ENCODE measurements around the gene CYB5D1.

CYB5D1 gene

DNA sequence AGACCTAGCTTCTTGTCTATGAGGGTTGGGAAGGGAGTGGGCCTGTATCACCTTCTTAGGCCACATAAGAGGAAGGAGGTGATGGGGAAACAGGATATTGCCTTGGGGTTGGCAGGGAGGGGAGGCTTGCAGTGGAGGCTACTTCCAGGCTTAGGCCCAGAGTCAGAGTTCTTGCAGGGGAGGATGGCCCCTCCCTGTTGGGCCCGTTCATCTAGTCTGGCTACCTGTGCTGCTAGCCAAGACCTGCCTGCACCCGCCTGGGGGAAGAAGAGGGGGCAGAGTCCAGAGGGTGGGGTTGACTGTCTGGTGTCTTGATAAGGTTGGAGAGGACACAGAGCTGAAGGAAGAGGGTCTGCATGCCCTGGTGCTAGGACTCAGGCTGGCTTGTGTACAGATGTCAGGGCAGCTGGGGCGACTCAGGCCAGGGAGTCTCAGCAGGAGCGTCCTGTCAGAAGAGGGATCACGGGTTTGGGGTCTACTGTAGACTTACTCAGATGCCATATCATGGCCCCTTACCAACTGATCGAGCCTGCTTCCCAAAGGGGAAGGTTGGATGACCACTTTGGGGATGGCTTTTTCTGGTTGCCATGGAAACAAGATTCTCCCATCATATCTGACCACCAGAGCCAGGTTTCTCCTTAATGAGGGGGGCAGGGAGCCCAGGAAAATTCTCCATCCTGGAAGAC, 18.5 kb upstream of the CYB5D1 start:
- Mint-ChIP-seq H3K4me3 (peak overlapping the region; percentile 98), H3K9me3 (no peaks in the 10 kb centered on the region), H3K36me3 (peaks cover 7% of the 10 kb centered on the region), H3K4me1 (peaks cover 48% of the 10 kb centered on the region), H3K27me3 (no peaks in the 10 kb centered on the region), H3K27ac (peak overlapping the region; percentile 90)

DNA sequence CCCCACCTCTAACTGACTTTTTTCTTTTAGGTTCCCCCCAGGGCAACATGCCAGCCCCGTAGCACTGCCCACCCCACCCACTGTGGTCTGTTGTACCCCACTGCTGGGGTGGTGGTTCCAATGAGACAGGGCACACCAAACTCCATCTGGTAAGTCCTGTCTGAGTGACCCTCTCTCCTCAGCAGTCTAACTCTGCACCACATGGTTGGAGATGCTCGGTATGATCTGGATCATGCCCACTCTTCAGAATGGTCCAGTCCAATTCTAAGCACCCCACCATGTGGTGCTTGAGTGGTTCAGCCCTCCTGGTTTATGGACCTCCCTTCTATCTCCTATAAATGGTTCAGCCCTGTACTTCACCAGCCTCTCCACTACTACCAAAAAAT, 17.9 kb upstream of the CYB5D1 start:
- Mint-ChIP-seq H3K9me3 (no peaks in the 10 kb centered on the region), H3K27me3 (no peaks in the 10 kb centered on the region), H3K4me3 (peak overlapping the region; percentile 98), H3K4me1 (peaks cover 48% of the 10 kb centered on the region), H3K36me3 (peaks cover 7% of the 10 kb centered on the region), H3K27ac (peak overlapping the region; percentile 90)

DNA sequence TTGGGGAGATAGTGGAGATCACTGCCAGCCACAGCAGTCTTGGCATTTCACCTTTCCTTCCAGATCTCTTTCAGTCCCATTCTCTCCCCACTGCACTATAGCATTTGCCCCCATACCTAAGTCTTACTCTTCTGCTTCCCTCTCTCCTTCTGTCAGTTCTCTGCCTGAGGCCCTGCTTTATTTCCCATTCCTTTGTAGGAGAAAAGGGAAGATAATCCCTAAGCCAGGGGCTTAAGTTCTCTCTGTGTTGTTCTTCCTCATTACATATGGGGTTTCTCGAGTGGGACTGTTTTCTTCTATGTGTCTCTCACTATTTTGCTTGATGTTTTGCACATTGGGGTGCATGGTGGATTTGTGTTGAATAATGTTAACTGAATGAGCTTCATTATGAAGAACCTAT, 17.4 kb upstream of the CYB5D1 start:
- H3K4me1 Mint-ChIP-seq = peaks cover 48% of the 10 kb centered on the region
- H3K9me3 Mint-ChIP-seq = no peaks in the 10 kb centered on the region
- H3K36me3 Mint-ChIP-seq = peaks cover 7% of the 10 kb centered on the region
- H3K27ac Mint-ChIP-seq = peak overlapping the region; percentile 90
- H3K27me3 Mint-ChIP-seq = no peaks in the 10 kb centered on the region
- H3K4me3 Mint-ChIP-seq = peak overlapping the region; percentile 98

DNA sequence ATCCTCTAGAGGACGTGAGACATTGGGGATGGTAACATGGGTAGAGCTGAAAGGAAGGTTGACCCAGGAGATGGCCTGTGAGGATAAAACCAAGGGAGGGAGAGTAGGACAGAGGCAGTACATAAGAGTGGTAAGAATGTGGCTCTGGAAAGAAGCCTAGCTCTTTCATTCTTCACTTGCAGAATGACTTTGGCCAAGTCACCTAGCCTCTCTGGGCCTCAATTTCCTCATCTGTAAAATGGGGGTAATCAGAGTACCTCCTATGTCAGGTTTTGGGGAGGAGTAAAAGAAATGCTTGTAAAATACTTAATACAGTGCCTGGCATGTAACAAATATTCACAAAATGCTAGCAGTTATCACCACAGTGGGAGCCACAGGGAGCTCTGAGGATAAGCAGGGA, 16.9 kb upstream of the CYB5D1 start:
- Mint-ChIP-seq H3K36me3 (peaks cover 10% of the 10 kb centered on the region), H3K27ac (peak overlapping the region; percentile 90), H3K27me3 (no peaks in the 10 kb centered on the region), H3K9me3 (no peaks in the 10 kb centered on the region), H3K4me3 (peak overlapping the region; percentile 98), H3K4me1 (peaks cover 48% of the 10 kb centered on the region)

DNA sequence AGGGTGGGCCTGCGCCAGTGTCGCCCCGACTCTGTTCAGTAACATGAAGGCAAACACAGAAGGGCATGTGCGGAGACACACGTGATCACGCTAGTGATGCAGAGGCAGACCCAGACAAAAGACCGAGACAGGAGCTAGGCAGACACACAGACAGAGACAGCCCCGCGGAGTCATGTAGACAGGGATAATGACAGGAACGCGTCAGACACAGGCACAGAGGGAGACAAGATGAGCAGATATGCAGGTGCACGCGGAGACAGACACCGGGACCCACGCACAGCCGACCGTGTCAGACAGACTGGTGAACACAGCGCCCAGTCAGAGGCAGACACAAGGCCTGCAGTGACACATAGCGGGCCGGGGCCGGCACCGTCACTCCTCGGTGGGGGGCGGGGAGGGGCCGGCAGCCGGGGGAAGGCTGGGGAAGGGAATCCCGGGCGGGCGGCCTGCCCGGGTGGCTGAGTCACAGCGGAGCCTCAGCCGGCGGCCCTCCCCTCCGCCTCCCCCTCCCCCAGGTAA, 16.3 kb upstream of the CYB5D1 start:
- Mint-ChIP-seq H3K9me3 (no peaks in the 10 kb centered on the region), H3K4me1 (peaks cover 46% of the 10 kb centered on the region), H3K27me3 (no peaks in the 10 kb centered on the region), H3K4me3 (peak overlapping the region; percentile 98), H3K27ac (peak overlapping the region; percentile 99), H3K36me3 (peaks cover 12% of the 10 kb centered on the region)

DNA sequence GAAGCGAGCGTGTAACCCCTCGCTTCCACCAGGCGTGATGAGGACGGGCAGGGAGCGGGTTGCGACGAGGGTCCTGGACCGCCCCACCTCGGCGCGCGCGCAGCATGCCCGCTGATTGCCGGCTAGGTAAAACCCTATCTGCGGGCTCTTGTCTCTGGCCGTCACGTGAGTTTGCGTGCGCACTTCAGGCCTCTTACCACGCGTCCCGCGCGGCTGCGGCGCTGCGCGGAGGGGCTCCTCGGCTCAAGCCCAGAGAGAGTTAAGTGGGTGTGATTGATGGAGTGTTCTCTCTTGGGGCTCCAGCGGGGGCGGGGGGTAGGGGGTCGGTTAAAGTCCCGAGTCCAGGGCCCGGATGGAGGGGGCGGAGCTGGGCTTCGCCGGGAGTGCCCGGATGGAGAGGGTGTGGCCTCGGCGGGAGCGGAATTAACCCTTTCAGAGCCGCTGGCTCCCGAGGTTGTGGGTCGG, 15.9 kb upstream of the CYB5D1 start:
- Mint-ChIP-seq H3K36me3 (peaks cover 15% of the 10 kb centered on the region), H3K4me3 (peak overlapping the region; percentile 98), H3K4me1 (peaks cover 43% of the 10 kb centered on the region)

GRCh38 chr17:7842380-7843256, 15.2 kb upstream of the CYB5D1 start:
- H3K4me1 Mint-ChIP-seq = peaks cover 36% of the 10 kb centered on the region
- H3K27ac Mint-ChIP-seq = peak overlapping the region; percentile 99
- H3K9me3 Mint-ChIP-seq = no peaks in the 10 kb centered on the region
- H3K4me3 Mint-ChIP-seq = peak overlapping the region; percentile 98
- H3K36me3 Mint-ChIP-seq = peaks cover 15% of the 10 kb centered on the region
- H3K27me3 Mint-ChIP-seq = no peaks in the 10 kb centered on the region

More for the DNA sequence above, 15.9 kb upstream of the CYB5D1 start:
- Mint-ChIP-seq H3K27me3 (no peaks in the 10 kb centered on the region), H3K27ac (peak overlapping the region; percentile 99), H3K9me3 (no peaks in the 10 kb centered on the region)

GRCh38 chr17:7843257-7843535, 14.6 kb upstream of the CYB5D1 start:
- Mint-ChIP-seq H3K9me3 (no peaks in the 10 kb centered on the region), H3K4me3 (peak overlapping the region; percentile 98), H3K27me3 (no peaks in the 10 kb centered on the region), H3K4me1 (peaks cover 33% of the 10 kb centered on the region), H3K27ac (peak overlapping the region; percentile 99), H3K36me3 (peaks cover 15% of the 10 kb centered on the region)

DNA sequence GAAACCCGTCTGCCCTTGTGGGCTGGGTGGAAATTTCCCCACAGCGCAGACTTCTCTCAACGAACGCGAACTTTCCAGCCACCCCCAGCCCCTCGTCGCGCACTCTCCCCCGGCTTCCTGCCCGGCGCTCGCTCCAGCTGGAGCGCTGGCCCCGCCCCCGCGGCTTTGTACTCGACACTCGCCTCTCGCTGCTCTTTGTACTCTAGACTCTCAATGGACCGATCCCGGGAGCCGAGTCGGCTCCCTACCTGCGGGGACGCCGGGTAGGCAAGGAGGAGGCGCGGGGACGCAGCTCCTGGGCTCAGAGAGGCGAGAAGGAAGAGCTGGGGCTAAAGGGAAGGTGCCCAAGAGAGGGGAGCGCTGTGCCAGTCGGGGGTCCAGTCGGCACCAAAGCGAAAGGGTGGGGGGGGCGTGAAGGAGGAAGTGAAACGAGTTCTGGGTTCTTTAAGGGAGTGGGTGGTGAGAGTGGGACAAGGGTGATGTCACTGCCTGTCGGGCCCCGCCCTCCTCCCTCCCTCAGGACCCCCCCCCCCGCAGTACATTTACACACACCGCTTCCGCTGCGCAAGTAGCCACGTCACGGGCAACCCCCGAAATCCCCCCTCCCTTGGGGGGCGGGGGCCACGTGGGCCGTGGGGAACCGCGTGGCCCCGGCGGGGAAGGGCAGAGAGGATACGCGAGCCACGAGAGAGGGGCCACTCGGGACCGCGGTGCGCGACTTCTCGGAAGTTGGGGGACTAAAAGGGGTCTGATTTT, 14.1 kb upstream of the CYB5D1 start:
- peaks cover 15% of the 10 kb centered on the region for H3K36me3 Mint-ChIP-seq

DNA sequence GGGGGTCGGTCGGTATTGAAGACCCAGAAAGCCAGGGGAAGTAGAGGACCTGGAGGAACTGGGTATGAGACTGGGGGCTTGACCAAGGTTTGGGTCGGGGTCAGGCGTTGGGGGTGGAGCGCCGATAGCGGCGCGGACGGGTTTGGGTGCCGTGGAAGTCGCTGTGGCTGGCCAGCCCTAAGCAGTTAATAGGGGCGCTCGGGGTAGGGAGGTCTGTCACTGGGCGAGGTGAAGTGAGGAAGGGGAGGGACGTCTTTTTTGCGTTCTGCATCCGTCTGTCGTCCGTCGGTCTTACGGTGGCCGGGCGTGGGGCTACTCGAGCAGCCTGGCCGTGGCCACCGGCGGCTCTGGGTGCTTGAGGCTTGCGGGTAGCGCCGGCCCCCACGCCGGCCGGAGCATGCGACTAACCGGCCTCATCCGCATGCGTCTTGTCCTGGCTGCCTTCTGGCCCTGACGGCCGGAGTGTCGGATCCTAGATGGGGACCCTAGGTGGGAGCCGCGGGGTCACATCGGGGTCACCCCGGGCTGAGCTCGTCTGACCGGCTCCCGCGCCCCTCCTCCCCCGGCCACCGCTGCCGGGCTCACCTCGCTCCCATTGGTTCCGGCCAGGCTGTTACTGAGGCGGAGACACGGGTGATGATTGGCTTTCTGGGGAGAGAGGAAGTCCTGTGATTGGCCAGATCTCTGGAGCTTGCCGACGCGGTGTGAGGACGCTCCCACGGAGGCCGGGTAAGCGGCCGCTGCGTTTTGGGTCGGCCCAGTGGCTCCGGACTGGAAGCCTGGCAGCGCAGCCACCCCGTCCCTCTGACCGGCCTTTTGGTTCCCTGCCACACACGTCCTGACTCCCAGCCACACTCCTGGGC, 13.3 kb upstream of the CYB5D1 start:
- no peaks in the 10 kb centered on the region for H3K27me3 Mint-ChIP-seq
- peak overlapping the region; percentile 98 for H3K4me3 Mint-ChIP-seq
- H3K36me3 Mint-ChIP-seq = peaks cover 15% of the 10 kb centered on the region
- peak overlapping the region; percentile 99 for H3K27ac Mint-ChIP-seq
- peaks cover 21% of the 10 kb centered on the region for H3K4me1 Mint-ChIP-seq
- H3K9me3 Mint-ChIP-seq = no peaks in the 10 kb centered on the region

More for the DNA sequence above, 14.1 kb upstream of the CYB5D1 start:
- no peaks in the 10 kb centered on the region for H3K9me3 Mint-ChIP-seq
- H3K27me3 Mint-ChIP-seq = no peaks in the 10 kb centered on the region
- H3K4me1 Mint-ChIP-seq = peaks cover 29% of the 10 kb centered on the region
- H3K27ac Mint-ChIP-seq = peak overlapping the region; percentile 99
- peak overlapping the region; percentile 98 for H3K4me3 Mint-ChIP-seq

GRCh38 chr17:7845359-7846062, 12.3 kb upstream of the CYB5D1 start:
- H3K27ac Mint-ChIP-seq = peak overlapping the region; percentile 99
- H3K4me1 Mint-ChIP-seq = peaks cover 21% of the 10 kb centered on the region
- peaks cover 18% of the 10 kb centered on the region for H3K36me3 Mint-ChIP-seq
- H3K9me3 Mint-ChIP-seq = no peaks in the 10 kb centered on the region
- H3K4me3 Mint-ChIP-seq = peak overlapping the region; percentile 98
- H3K27me3 Mint-ChIP-seq = no peaks in the 10 kb centered on the region

- H3K9me3 Mint-ChIP-seq = no peaks in the 10 kb centered on the region
- H3K27ac Mint-ChIP-seq = peak overlapping the region; percentile 82
- H3K4me3 Mint-ChIP-seq = peak overlapping the region; percentile 98
- peaks cover 18% of the 10 kb centered on the region for H3K36me3 Mint-ChIP-seq
- H3K4me1 Mint-ChIP-seq = peaks cover 21% of the 10 kb centered on the region
- no peaks in the 10 kb centered on the region for H3K27me3 Mint-ChIP-seq
Observed at GRCh38 chr17:7846063-7846735, 11.6 kb upstream of the CYB5D1 start.

DNA sequence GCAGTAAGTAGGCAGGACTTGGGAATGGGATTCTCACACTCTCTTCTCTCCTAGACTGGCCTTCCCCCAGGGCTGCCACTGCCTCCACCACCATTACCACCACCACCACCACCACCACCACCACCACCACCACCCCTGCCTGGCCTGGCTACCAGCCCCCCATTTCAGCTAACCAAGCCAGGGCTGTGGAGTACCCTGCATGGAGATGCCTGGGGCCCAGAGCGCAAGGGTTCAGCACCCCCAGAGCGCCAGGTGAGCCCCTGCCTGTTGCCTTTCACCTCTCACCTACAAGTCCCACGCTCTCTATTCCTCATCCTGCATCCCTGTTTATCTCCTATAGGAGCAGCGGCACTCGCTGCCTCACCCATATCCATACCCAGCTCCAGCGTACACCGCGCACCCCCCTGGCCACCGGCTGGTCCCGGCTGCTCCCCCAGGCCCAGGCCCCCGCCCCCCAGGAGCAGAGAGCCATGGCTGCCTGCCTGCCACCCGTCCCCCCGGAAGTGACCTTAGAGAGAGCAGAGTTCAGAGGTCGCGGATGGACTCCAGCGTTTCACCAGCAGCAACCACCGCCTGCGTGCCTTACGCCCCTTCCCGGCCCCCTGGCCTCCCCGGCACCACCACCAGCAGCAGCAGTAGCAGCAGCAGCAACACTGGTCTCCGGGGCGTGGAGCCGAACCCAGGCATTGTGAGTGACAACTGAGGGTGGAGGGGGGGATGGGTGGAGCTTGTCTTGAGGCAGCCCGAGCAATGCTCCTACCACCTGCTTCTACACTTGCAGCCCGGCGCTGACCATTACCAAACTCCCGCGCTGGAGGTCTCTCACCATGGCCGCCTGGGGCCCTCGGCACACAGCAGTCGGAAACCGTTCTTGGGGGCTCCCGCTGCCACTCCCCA, 10.8 kb upstream of the CYB5D1 start:
- peaks cover 18% of the 10 kb centered on the region for H3K36me3 Mint-ChIP-seq
- H3K27ac Mint-ChIP-seq = peak overlapping the region; percentile 46
- H3K27me3 Mint-ChIP-seq = no peaks in the 10 kb centered on the region
- no peaks in the 10 kb centered on the region for H3K9me3 Mint-ChIP-seq
- peaks cover 29% of the 10 kb centered on the region for H3K4me1 Mint-ChIP-seq
- peak overlapping the region; percentile 98 for H3K4me3 Mint-ChIP-seq
